ENCODE results near the gene MRPL24. TPM values are rescaled to one million over a fixed set of nuclear protein-coding genes. Genes with fewer than 3 reads are reported as not detected.

MRPL24 gene
- total and polyA plus RNA-seq, 9 of the 15 experiments (the other 6 are each of a cell fraction or from before 2014, with no cell fraction given) = 74.3 to 267 (median 113) TPM

- no peak; the same call in 1 of the 2 replicates for TF ChIP-seq AFF4 (CRISPR knock-in tag; IDR thresholded peaks at IDR 0.05)
- no peak for TF ChIP-seq POLR2G (IDR thresholded peaks at IDR 0.05; ENCODE audit: low read depth, low read length)
- no peak for TF ChIP-seq GATAD2B (IDR thresholded peaks at IDR 0.05; ENCODE audit: borderline replicate concordance)
- no peak; the same call in 1 of the 2 replicates for TF ChIP-seq FOXP1 (CRISPR knock-in tag; IDR thresholded peaks at IDR 0.05)
- peak; percentile 66 for TF ChIP-seq JUND (IDR thresholded peaks at IDR 0.05; ENCODE audit: borderline replicate concordance, low read depth, low read length)
- peak; percentile 72; the same call in 2 of the 3 replicates for TF ChIP-seq JUND (tag; IDR thresholded peaks at IDR 0.05; ENCODE audit: borderline replicate concordance, low read depth, low read length)
- no peak for TF ChIP-seq NR3C1 (CRISPR knock-in tag; IDR thresholded peaks at IDR 0.05)
- TF ChIP-seq CBFA2T3 (IDR thresholded peaks at IDR 0.05) = no peak
- peak; percentile 54; the same call in 1 of the 2 replicates for TF ChIP-seq ATF7 (IDR thresholded peaks at IDR 0.05)
- TF ChIP-seq CREB3L1 (IDR thresholded peaks at IDR 0.05; ENCODE audit: borderline replicate concordance, low read depth) = peak; percentile 62; the same call in 1 of the 2 replicates
- no peak for TF ChIP-seq SAFB (IDR thresholded peaks at IDR 0.05; ENCODE audit: borderline replicate concordance, low read depth, low read length)
- TF ChIP-seq SLC30A9 (CRISPR knock-in tag; IDR thresholded peaks at IDR 0.05) = no peak
- no peak for TF ChIP-seq ZKSCAN8 (CRISPR knock-in tag; IDR thresholded peaks at IDR 0.05)
- peak; percentile 94 for TF ChIP-seq SMC3 (conservative IDR thresholded peaks at IDR 0.05; ENCODE audit: insufficient read depth, low read depth, low read length)
- TF ChIP-seq ZNF175 (CRISPR knock-in tag; IDR thresholded peaks at IDR 0.05; ENCODE audit: low read depth) = no peak
- TF ChIP-seq CHAMP1 (IDR thresholded peaks at IDR 0.05) = no peak
- TF ChIP-seq KHSRP (IDR thresholded peaks at IDR 0.05) = no peak
- no peak for TF ChIP-seq ZNF707 (CRISPR knock-in tag; conservative IDR thresholded peaks at IDR 0.05)
- TF ChIP-seq ZNF589 (CRISPR knock-in tag; IDR thresholded peaks at IDR 0.05; ENCODE audit: low read depth) = no peak
- TF ChIP-seq ZNF143 (CRISPR knock-in tag; IDR thresholded peaks at IDR 0.05) = peak; percentile 68
- 0 out of 2 replicates have a peak, but pooled peaks have one; percentile 60 for TF ChIP-seq HDGF (IDR thresholded peaks at IDR 0.05)
Measured at GRCh38 chr1:156725683-156726280, 15.1 kb downstream of the MRPL24 start (continued).
